Ovary (tissue), 9 donors: Measurements from ENCODE around the gene INPP1. TPM values are rescaled to one million over a fixed set of nuclear protein-coding genes. Genes with fewer than 3 reads are reported as not detected.

Experiments used
- DNase-seq, 5 donors: peaks; one replicate each; pipeline ENCODE4 v3.0.0-alpha.2; 2019 to 2020
- H3K27ac ChIP-seq, 2 donors: fragments of 200-600 bp; one replicate each; pipeline versions ENCODE4 v1.5.1 to v1.8.0; 2019 to 2022
- H3K27me3 ChIP-seq: fragments of 200-600 bp; one replicate; pipeline ENCODE4 v1.8.0; 2022
- H3K36me3 ChIP-seq: fragments of 200-600 bp; sonication (generic); one replicate; pipeline ENCODE4 v1.5.1; 2019
- H3K4me1 ChIP-seq: one replicate; pipeline ENCODE4 v1.8.1; 2013; ENCODE audit warnings: mild to moderate bottlenecking, moderate library complexity; ENCODE audit not compliant: insufficient read depth
- H3K4me3 ChIP-seq: fragments of 200-600 bp; sonication (generic); one replicate; pipeline ENCODE4 v1.5.1; 2017
- H3K9me3 ChIP-seq, 2 donors: fragments of 200-600 bp in 1 of 2; sonication (generic) in 1 of 2; one replicate each; pipeline versions ENCODE4 v1.5.1 to v1.8.1; 2013 to 2019; ENCODE audit warnings: mild to moderate bottlenecking in 1 of 2, moderate library complexity in 1 of 2
- CTCF ChIP-seq, 3 donors: fragments of 450-650 bp in 2 of 3; fragments of 200-600 bp in 1 of 3; IDR thresholded peaks; one replicate each; pipeline versions ENCODE4 v1.5.1 to v1.8.0; 2016 to 2022; ENCODE audit warnings: antibody characterized with exemption in 3 of 3, mild to moderate bottlenecking in 1 of 3
- EP300 ChIP-seq: sonication (generic); formaldehyde crosslinking; IDR thresholded peaks from one replicate; pipeline ENCODE4 v1.6.1; 2017; ENCODE audit warnings: antibody characterized with exemption
- POLR2A ChIP-seq: fragments of 450-650 bp; IDR thresholded peaks from one replicate; pipeline ENCODE4 v1.6.1; 2017; ENCODE audit warnings: antibody characterized with exemption, mild to moderate bottlenecking, moderate library complexity
- WGBS, 3 donors: extraction: QIAGEN DNeasy Blood & Tissue Kit in 1 of 3; methylation state at CpG; one replicate each; pipeline versions ENCODE4 v1.1.5 to v1.1.7; 2013 to 2017; 5-methylcytosine and 5-hydroxymethylcytosine counted together
- intact Hi-C, 4 donors: fragments of 100-400 bp; cut with DNase I; formaldehyde crosslinking; loops; one replicate each; pipeline versions ENCODE4 v1.11.0 to v1.15.1; 2022 to 2023
- polyA plus RNA-seq, 2 donors: library from polyadenylated mRNA; stranded (reverse); fragments of 200-250 nt in 1 of 2; fragments of 350-450 nt in 1 of 2; fragmentation: Illumina TruSeq in 1 of 2; extraction: RNeasy Lipid Tissue Mini Kit (QIAGEN cat#74804) in 1 of 2; gene quantifications; one replicate each; pipeline ENCODE4 v1.2.3, GENCODE V29; 2013 to 2014
- total RNA-seq, 7 donors: library from RNA; depleted of rRNA in 2 of 7; stranded (reverse); fragments of >200 nt in 2 of 7; fragmentation: NEBNext Ultra II Directional in 3 of 7; extraction: Animal tissue kit (Norgen Biotek cat#: 25700) in 3 of 7; gene quantifications; one replicate each; pipeline versions ENCODE4 v1.1.0 to v1.2.4, GENCODE V29; 2016 to 2023
- donor health status: DM: no; HTN: no; CAD: no; lungs with moderate emphysema.
- donor health status: DM: no; HTN: no; CAD: no.
- donor health status: Bipolar disorder and iron deficiency.
- donor health status: DM: yes; HTN: yes; CAD: no.
- donor health status: DM: no; HTN: no; CAD: no.
- donor health status: DM: yes; HTN: yes; CAD: no.

The INPP1 gene
- total and polyA plus RNA-seq, 9 donors, result 3.5 to 51.2 (median 12.7) TPM

DNA sequence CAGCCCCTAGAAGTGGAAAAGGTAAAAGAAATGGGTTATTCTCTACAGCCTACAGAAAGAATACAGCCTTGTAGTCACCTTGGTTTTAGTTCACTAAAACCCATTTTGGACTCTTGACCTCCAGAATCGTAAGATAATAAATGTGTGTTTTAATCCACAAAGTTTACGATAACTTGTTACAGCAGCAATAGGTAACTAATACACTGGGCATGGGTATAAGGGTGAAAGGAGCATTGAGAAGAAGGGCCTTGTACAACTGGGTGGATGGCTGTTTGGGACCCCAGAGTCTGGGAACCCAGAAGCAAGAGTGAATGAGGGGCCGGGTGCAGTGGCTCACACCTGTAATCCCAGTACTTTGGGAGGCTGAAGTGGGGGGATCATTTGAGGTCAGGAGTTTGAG is 62.6 kb downstream of the INPP1 start:
- no peak for TF ChIP-seq EP300
- TF ChIP-seq CTCF (IDR thresholded peaks at IDR 0.05), result no peak
- no peak for TF ChIP-seq POLR2A

GRCh38 chr2:190406805-190407204 is 63.4 kb downstream of the INPP1 start:
- Histone ChIP-seq H3K27me3 (no peaks in the 10 kb centered on the region), H3K9me3 (no peaks in the 10 kb centered on the region), H3K4me1 (peaks cover 3% of the 10 kb centered on the region), H3K27ac (no peak overlapping the region), H3K36me3 (no peaks in the 10 kb centered on the region), H3K4me3 (no peak overlapping the region)
- TF ChIP-seq CTCF (IDR thresholded peaks at IDR 0.05) (no peak), POLR2A (no peak), EP300 (no peak)
- no peak for DNase-seq
- WGBS, 3 donors, result 90 to 94% (median 91%) methylated on average over 4 of the region's 4 CpGs
- intact Hi-C loops, result no loop called here

More for the DNA sequence above, 62.6 kb downstream of the INPP1 start:
- WGBS, 3 donors, result 81 to 82% (median 82%) methylated on average over 3 of the region's 3 CpGs
- H3K9me3 ChIP-seq, result no peaks in the 10 kb centered on the region
- no peak for DNase-seq
- no peak overlapping the region for H3K27ac ChIP-seq
- H3K4me1 ChIP-seq, result peaks cover 3% of the 10 kb centered on the region
- no peak overlapping the region for H3K4me3 ChIP-seq
- intact Hi-C loops, result no loop called here
- H3K36me3 ChIP-seq, result no peaks in the 10 kb centered on the region
- H3K27me3 ChIP-seq, result no peaks in the 10 kb centered on the region

DNA sequence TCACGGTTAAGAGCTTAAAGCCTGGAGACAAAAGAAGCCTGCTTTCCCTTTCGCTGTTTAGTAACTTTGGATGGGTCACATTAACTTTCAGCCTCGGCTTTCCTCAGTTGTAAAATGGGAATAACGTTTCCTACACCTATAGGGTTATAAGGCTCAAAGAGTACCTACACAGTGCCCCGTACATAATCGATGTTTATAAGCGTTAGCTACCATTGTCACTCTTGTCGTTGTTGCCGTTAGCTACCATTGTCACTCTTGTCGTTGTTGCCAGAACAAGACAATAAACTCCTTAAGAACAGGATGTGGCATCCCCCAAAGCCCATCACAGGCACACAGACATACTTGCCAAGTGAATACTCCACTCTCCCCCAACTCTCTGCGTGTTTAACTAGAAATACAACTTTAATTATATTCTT is 63.9 kb downstream of the INPP1 start:
- no peak for TF ChIP-seq POLR2A
- TF ChIP-seq EP300, result no peak
- TF ChIP-seq CTCF (IDR thresholded peaks at IDR 0.05), result no peak
- Histone ChIP-seq H3K27ac (no peak overlapping the region), H3K27me3 (no peaks in the 10 kb centered on the region), H3K4me3 (no peak overlapping the region), H3K4me1 (peaks cover 3% of the 10 kb centered on the region), H3K36me3 (no peaks in the 10 kb centered on the region), H3K9me3 (no peaks in the 10 kb centered on the region)
- DNase-seq, result no peak
- intact Hi-C loops, result no loop called here
- WGBS, 3 donors, result 53 to 62% (median 57%) methylated on average over 11 of the region's 11 CpGs

GRCh38 chr2:190407662-190408537 is 64.5 kb downstream of the INPP1 start, which contains the start of gene MFSD6:
Gene MFSD6 (plus strand): TSS chr2:190408355. CDS start chr2:190436030, 27,675 bp downstream.
- TF ChIP-seq CTCF (IDR thresholded peaks at IDR 0.05) (no peak), POLR2A (no peak), EP300 (no peak)
- Histone ChIP-seq H3K27me3 (no peaks in the 10 kb centered on the region), H3K36me3 (no peaks in the 10 kb centered on the region), H3K4me1 (peaks cover 3% of the 10 kb centered on the region), H3K9me3 (no peaks in the 10 kb centered on the region), H3K4me3 (peak within 1 kb of the TSS; percentile 75), H3K27ac (peak within 1 kb of the TSS; percentile 29 to 58)
- intact Hi-C loops, result no loop called here
- DNase-seq, result peak; percentile 34 to 65 (median 52)
- WGBS, 3 donors, result 2 to 5% (median 3%) methylated on average over 41 to 97 of the region's 98 CpGs
